ENCODE measurements around the gene PPFIBP1.
"Not testable (repeated sequence)": the region's sequence is repeated elsewhere in the genome, so short reads cannot be mapped to it uniquely, and the experiment has no call there.

PPFIBP1 gene

DNA sequence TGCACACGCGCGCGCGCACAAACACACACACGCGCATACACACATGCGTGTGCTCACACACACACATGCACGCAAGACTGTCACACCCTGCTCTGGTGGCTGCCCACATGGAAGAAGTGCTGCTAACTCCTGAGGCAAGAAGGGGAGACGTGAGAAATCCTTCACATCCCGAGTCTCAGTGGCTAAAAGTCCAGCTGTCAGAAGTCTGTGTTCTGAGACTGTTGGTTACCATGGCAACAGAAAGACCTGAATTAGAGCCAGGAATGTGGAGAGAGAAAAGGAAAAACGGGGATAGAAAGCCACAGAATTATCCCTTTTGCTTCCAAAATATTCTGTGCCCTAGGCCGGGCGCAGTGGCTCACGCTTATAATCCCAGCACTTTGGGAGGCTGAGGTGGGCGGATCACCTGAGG is 71.2 kb downstream of the PPFIBP1 start:
- no peak for FAIRE-seq

GRCh38 chr12:27598866-27599265 is 74.9 kb downstream of the PPFIBP1 start:
- not testable (repeated sequence) for FAIRE-seq

DNA sequence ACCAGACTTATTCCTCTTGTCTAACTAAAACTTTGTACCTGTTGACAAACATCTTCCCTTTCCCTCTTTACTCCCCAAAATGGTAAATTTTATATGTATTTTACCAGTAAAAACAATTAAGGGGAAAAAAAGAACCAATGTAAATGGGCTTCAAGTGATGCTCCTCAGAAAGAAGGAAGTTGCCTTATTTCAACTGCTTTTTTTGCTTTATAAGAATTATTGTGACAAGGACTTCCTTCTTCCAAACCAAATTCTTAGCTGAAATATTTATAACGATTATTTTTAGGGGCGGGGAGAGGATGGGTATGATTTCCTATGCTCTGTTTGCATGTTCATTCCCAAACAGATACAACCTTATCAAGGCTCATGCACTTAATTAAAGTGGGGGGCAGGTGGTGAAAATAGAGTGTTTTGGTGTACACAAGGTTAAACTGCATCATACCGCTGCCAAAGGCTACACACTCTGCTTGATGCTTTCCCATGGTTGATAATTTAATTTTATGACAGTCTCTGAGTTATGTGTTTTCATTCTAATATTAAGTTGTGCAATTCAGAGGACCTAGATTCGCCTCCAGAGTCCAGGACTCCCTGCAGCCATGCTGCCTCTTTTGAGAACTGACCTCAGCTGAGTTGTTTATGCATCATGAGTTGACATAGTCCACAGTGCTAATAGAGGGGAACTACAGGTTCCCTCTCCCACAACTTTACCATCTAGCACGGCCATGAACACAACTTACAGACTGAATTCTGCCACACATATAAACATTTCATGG is 77.2 kb downstream of the PPFIBP1 start:
- not testable (repeated sequence) for FAIRE-seq

DNA sequence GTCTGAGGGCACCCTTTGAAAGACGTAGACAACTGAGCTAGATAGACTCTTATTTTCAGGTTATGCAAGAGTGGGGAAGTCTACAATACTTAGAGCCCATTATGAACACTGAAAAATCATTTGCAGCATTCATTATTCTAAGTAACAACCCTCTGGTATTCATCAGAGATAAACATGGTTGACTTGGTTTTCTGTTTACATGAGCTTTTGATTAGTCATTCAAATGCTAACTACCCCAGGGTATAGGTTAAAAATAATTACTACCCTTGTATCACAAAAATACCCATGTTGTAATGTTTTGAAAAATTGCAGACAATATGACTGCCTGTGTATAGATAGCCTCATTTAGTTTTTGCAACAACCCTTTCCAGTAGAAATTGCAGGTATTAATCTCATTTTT is 78.5 kb downstream of the PPFIBP1 start:
- no peak for FAIRE-seq

GRCh38 chr12:27604431-27604830 is 80.4 kb downstream of the PPFIBP1 start:
- FAIRE-seq: no peak

GRCh38 chr12:27606986-27607385 is 83.0 kb downstream of the PPFIBP1 start:
- no peak for FAIRE-seq

DNA sequence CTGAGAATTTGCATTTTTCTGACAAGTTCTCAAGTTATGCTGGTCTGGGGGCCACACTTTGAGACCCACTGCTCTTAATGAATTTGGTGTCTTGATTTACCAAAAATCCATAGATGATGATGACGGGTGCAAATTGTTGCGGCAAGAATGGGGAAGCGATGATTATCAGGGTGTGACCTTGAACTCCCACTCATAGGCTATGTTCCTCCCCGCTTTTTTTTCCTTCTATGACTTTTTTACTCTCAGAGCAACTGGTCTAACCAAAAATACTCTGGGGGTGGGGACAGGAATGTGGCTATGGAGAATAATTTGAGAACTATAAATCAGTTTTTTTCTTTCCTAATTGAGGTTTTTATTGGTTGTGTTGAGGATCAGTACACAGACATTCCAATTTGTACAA is 83.6 kb downstream of the PPFIBP1 start:
- FAIRE-seq: no peak

- no peak for FAIRE-seq
These were observed 84.9 kb downstream of the PPFIBP1 start for GRCh38 chr12:27608890-27609289.

- no peak for FAIRE-seq
These were observed 86.4 kb downstream of the PPFIBP1 start for GRCh38 chr12:27610374-27610773.

- FAIRE-seq: no peak
These were observed 90.4 kb downstream of the PPFIBP1 start for GRCh38 chr12:27614386-27614785.

DNA sequence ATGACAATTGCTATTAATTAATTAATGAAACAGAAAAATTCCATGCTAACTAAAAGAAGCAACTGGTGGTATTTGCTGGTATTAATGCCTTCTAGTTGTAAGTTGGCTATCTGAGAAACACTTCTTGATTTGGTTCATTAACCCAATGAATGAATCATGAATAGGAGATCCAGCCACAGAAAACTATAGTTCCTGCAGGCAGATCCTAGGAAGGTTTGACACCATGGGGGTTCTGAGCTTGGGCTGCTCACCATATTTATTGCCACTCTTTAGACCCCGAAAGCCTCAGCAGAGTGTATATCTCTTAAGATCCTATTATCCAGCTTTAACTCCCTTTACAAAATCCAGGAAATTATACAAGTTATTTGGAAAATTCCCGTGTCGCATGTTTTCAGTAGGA is 90.9 kb downstream of the PPFIBP1 start:
- FAIRE-seq: no peak

DNA sequence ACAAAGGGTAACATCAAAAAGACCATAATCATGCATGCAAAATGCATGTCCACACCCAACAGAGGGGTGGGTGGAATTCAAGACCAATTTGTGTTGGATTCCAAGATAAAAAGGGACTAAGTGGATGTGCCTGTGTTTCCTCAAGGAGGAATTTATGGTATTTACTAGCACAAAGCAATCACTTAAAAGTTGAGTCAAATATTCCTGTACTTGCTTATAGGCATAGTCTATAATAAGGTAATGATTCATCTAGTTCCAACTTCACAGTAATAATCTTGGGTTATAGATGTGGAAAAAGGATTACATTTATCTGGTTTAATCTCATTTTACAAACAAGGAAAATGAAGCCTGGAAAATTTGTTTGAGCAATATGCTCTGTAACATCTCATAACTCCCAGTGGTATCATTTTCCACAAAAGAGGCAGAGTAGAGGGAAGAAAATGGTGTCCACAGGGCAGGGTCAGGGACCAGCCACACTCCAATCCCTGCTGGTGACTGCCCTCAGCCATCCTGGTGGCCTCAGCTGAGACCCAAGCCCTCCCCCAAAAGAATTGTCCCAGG is 91.4 kb downstream of the PPFIBP1 start:
- FAIRE-seq: no peak

GRCh38 chr12:27616356-27617142 is 92.5 kb downstream of the PPFIBP1 start:
- FAIRE-seq: no peak

- FAIRE-seq: no peak
These were observed 94.8 kb downstream of the PPFIBP1 start for GRCh38 chr12:27618836-27619235.

DNA sequence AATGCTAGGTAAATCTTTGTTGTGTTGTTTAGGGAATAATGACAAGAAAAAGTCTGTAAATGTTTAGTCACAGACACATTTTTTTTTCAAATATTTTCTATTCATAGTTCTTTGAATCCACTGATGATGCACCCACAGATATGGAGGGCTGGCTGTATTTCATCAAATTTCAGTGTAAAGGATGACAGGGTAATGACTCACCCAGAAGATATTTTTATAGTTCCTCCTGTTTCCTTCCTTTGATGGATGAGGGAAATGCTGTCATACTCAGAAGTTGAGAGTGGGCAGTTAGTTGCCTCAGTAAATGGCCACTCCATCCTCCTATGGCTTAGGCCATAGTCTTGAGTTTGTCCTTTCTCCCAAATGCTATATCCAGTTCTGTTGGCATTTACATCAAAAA is 95.3 kb downstream of the PPFIBP1 start:
- FAIRE-seq: no peak

DNA sequence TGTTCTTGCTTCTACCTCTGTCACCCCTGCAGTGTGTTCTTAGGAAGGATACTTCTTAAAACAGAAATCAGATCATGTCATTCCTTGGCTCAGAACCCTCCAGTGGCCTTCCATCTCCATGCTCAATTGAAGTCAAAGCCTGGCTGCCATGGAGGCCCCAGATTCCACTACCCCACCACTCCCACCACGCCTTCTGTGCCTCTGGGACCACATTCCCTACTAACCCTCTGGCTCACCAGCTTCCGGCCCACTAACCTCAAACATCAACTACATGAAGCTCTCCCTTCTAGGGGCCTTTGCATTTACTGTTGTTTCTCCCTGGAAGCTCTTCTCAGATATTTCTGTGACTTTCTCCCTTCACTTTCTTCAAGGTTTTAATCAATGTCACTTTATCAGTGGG is 96.1 kb downstream of the PPFIBP1 start:
- no peak for FAIRE-seq

GRCh38 chr12:27622436-27623195 is 98.6 kb downstream of the PPFIBP1 start:
- FAIRE-seq: no peak

- FAIRE-seq: no peak
These were observed 99.6 kb downstream of the PPFIBP1 start for GRCh38 chr12:27623645-27624044.

DNA sequence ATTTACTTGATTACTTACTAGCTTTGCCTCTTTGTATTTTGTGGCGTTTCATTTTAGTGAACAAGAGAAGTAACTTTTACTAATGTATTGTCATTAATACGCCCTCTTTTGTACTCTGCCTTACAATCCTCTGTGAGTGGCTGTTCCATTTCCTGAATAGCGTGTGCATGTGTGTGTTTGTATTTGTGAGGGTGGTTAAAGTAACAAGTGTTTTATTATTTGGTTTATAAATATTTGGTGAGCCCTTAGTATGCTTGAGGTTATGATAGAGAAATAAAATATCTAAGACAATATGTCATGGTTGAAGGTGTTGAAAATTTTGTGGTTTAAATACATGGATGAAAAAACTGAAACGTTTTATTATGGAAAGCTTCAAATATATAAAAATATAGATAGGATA is 100.6 kb downstream of the PPFIBP1 start:
- no peak for FAIRE-seq

- no peak for FAIRE-seq
These were observed 103.3 kb downstream of the PPFIBP1 start for GRCh38 chr12:27627123-27627852.

DNA sequence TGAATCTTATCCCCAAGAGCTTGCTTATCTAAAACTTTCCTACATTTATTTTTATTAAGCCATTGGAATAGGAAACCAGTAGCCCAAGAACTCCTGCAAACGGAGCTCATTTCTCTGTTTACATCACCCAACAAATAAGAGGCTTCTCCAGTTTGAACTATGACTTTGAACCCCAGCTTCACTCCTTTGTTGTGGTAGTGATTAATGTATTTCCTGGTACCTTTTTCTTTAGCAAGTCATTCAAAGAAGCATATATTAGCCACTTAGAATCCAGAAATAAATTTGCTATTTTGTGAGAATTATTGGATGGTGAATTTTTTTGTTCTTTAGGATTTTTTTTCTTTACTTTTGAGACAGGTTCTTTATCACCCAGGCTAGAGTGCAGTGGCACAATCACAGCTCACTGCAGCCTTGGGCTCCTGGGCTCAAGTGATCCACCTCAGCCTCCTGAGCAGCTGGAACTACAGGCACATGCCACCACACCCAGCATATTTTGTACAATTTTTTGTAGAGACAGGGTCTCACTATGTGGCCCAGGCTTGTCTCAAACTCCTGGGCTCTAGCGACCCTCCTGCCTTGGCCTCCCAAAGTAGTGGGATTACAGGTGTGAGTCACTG is 104.0 kb downstream of the PPFIBP1 start:
- not testable (repeated sequence) for FAIRE-seq

DNA sequence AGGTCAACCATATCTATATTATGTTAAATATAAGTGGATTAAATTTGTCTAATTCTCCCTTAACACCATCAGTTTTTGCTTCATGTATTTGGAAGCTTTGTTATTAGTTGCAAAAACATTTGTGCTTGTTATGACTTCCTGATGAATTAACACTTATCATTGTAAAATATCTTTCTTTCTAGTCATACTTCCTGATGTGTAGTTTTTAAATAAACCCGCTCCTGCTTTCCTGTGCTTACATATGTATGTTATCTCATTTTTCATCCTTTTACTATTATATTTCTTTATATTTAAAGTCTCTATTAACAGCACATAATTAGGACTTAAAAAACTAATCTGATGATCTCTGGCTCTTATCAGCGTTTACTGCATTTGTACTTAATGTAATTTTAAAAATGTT is 106.2 kb downstream of the PPFIBP1 start:
- FAIRE-seq: not testable (repeated sequence)
